Activated CD4-positive, alpha-beta T cell treated with anti-CD3 and anti-CD28 coated beads, Interleukin-2, amount 10 ng/mL, durations not matched to agents 24 days and 14 days (primary cell): ENCODE data around the gene GABBR1. TPM values are rescaled to one million over a fixed set of nuclear protein-coding genes. Genes with fewer than 3 reads are reported as not detected.
A peak's percentile ranks its signal among the peaks of the same experiment; 100 is the strongest.

ENCODE experiments used
- DNase-seq: peaks from one replicate; pipeline ENCODE4 v3.0.0; 2022
- H3K27ac Mint-ChIP-seq: one replicate; pipeline ENCODE4 v1.8.0; 2022; ENCODE audit warnings: mild to moderate bottlenecking, mixed read lengths
- H3K27me3 Mint-ChIP-seq: one replicate; pipeline ENCODE4 v1.8.0; 2022; ENCODE audit warnings: mixed read lengths
- H3K36me3 Mint-ChIP-seq: one replicate; pipeline ENCODE4 v1.8.0; 2022; ENCODE audit warnings: low read depth, mild to moderate bottlenecking, mixed read lengths
- H3K4me1 Mint-ChIP-seq: one replicate; pipeline ENCODE4 v1.8.0; 2021; ENCODE audit warnings: mixed read lengths
- H3K4me3 Mint-ChIP-seq: one replicate; pipeline ENCODE4 v1.8.0; 2022; ENCODE audit warnings: mild to moderate bottlenecking, moderate library complexity, mixed read lengths
- H3K9me3 Mint-ChIP-seq: one replicate; pipeline ENCODE4 v1.8.0; 2021; ENCODE audit warnings: mixed read lengths
- intact Hi-C: fragments of 100-400 bp; cut with micrococcal nuclease; formaldehyde crosslinking; loops from one replicate; pipeline ENCODE4 v1.15.1; 2023
- total RNA-seq: library from RNA; stranded (reverse); gene quantifications from 2 replicates; pipeline ENCODE4 v1.2.3, GENCODE V29; 2022

The GABBR1 gene
- total RNA-seq, 1 donor from 2014 or later, result 20.4 TPM

GRCh38 chr6:29561091-29561490 lies 71.9 kb downstream of the GABBR1 start:
- DNase-seq, result no peak
- Mint-ChIP-seq H3K9me3 (no peaks in the 10 kb centered on the region), H3K27ac (no peak overlapping the region), H3K27me3 (peaks cover 52% of the 10 kb centered on the region), H3K4me1 (peaks cover 6% of the 10 kb centered on the region), H3K4me3 (no peak overlapping the region), H3K36me3 (no peaks in the 10 kb centered on the region)
- intact Hi-C loops, result no loop called here

GRCh38 chr6:29559524-29560287 lies 73.3 kb downstream of the GABBR1 start, which contains the start of gene UBD:
Gene UBD (minus strand): TSS chr6:29559732. CDS start chr6:29559701, 31 bp downstream.
- peaks cover 54% of the 10 kb centered on the region for H3K27me3 Mint-ChIP-seq
- H3K4me3 Mint-ChIP-seq, result no peak within 1 kb of the TSS
- no peak for DNase-seq
- no peaks in the 10 kb centered on the region for H3K9me3 Mint-ChIP-seq
- H3K4me1 Mint-ChIP-seq, result peaks cover 6% of the 10 kb centered on the region
- H3K36me3 Mint-ChIP-seq, result no peaks in the 10 kb centered on the region
- intact Hi-C loops, result no loop called here
- no peak within 1 kb of the TSS for H3K27ac Mint-ChIP-seq

GRCh38 chr6:29558439-29559079 lies 74.4 kb downstream of the GABBR1 start:
- H3K27me3 Mint-ChIP-seq, result peaks cover 65% of the 10 kb centered on the region
- H3K27ac Mint-ChIP-seq, result no peak overlapping the region
- intact Hi-C loops, result no loop called here

DNA sequence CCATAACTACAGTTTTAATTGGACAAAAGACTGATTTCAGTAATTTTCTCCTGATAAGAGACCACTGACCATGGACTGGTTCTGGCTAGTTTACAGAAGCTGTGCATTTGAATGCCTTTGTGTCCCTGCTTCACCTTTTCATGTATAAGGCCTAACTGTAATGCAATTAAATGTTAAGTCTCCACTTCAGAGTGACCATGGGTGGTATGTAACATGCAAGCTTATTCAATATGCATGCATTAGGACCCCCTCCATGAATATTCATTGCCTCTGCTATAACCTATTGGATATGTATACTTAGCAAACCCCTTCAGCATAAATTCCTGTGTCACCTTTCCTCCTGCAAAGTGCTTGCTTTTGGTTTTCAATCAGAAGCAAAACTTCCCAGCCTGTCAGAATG lies 75.7 kb downstream of the GABBR1 start:
- peaks cover 65% of the 10 kb centered on the region for H3K27me3 Mint-ChIP-seq
- no peaks in the 10 kb centered on the region for H3K9me3 Mint-ChIP-seq
- H3K36me3 Mint-ChIP-seq, result no peaks in the 10 kb centered on the region
- H3K27ac Mint-ChIP-seq, result no peak overlapping the region
- no peak overlapping the region for H3K4me3 Mint-ChIP-seq
- DNase-seq, result no peak
- H3K4me1 Mint-ChIP-seq, result peaks cover 13% of the 10 kb centered on the region
- intact Hi-C loops, result no loop called here

More at GRCh38 chr6:29558439-29559079, 74.4 kb downstream of the GABBR1 start:
- Mint-ChIP-seq H3K4me3 (no peak overlapping the region), H3K36me3 (no peaks in the 10 kb centered on the region), H3K4me1 (peaks cover 10% of the 10 kb centered on the region), H3K9me3 (no peaks in the 10 kb centered on the region)
- DNase-seq, result no peak

- no peaks in the 10 kb centered on the region for H3K36me3 Mint-ChIP-seq
- peaks cover 65% of the 10 kb centered on the region for H3K27me3 Mint-ChIP-seq
- DNase-seq, result no peak
- H3K27ac Mint-ChIP-seq, result no peak overlapping the region
- intact Hi-C loops, result no loop called here
- peaks cover 13% of the 10 kb centered on the region for H3K4me1 Mint-ChIP-seq
- no peak overlapping the region for H3K4me3 Mint-ChIP-seq
- H3K9me3 Mint-ChIP-seq, result no peaks in the 10 kb centered on the region
Observed at GRCh38 chr6:29554764-29555163, 78.2 kb downstream of the GABBR1 start.

DNA sequence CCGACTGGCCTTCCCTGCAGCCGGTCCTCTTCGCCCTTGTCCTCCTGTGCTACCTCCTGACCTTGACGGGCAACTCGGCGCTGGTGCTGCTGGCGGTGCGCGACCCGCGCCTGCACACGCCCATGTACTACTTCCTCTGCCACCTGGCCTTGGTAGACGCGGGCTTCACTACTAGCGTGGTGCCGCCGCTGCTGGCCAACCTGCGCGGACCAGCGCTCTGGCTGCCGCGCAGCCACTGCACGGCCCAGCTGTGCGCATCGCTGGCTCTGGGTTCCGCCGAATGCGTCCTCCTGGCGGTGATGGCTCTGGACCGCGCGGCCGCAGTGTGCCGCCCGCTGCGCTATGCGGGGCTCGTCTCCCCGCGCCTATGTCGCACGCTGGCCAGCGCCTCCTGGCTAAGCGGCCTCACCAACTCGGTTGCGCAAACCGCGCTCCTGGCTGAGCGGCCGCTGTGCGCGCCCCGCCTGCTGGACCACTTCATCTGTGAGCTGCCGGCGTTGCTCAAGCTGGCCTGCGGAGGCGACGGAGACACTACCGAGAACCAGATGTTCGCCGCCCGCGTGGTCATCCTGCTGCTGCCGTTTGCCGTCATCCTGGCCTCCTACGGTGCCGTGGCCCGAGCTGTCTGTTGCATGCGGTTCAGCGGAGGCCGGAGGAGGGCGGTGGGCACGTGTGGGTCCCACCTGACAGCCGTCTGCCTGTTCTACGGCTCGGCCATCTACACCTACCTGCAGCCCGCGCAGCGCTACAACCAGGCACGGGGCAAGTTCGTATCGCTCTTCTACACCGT lies 79.5 kb downstream of the GABBR1 start:
- Mint-ChIP-seq H3K27ac (no peak overlapping the region), H3K4me3 (peak overlapping the region; percentile 72), H3K9me3 (no peaks in the 10 kb centered on the region), H3K27me3 (peaks cover 68% of the 10 kb centered on the region), H3K36me3 (no peaks in the 10 kb centered on the region), H3K4me1 (peaks cover 13% of the 10 kb centered on the region)
- intact Hi-C loops, result no loop called here
- DNase-seq, result peak; percentile 70

- Mint-ChIP-seq H3K9me3 (no peaks in the 10 kb centered on the region), H3K27me3 (peaks cover 72% of the 10 kb centered on the region), H3K36me3 (no peaks in the 10 kb centered on the region), H3K4me3 (peak overlapping the region; percentile 14), H3K4me1 (peaks cover 17% of the 10 kb centered on the region), H3K27ac (no peak overlapping the region)
- intact Hi-C loops, result no loop called here
- DNase-seq, result peak; percentile 75
Observed at GRCh38 chr6:29552512-29553051, 80.4 kb downstream of the GABBR1 start.

GRCh38 chr6:29547573-29547972 lies 85.4 kb downstream of the GABBR1 start:
- Mint-ChIP-seq H3K36me3 (no peaks in the 10 kb centered on the region), H3K4me1 (peaks cover 8% of the 10 kb centered on the region), H3K27me3 (peaks cover 42% of the 10 kb centered on the region), H3K27ac (no peak overlapping the region), H3K9me3 (no peaks in the 10 kb centered on the region), H3K4me3 (no peak overlapping the region)
- intact Hi-C loops, result no loop called here
- DNase-seq, result no peak

DNA sequence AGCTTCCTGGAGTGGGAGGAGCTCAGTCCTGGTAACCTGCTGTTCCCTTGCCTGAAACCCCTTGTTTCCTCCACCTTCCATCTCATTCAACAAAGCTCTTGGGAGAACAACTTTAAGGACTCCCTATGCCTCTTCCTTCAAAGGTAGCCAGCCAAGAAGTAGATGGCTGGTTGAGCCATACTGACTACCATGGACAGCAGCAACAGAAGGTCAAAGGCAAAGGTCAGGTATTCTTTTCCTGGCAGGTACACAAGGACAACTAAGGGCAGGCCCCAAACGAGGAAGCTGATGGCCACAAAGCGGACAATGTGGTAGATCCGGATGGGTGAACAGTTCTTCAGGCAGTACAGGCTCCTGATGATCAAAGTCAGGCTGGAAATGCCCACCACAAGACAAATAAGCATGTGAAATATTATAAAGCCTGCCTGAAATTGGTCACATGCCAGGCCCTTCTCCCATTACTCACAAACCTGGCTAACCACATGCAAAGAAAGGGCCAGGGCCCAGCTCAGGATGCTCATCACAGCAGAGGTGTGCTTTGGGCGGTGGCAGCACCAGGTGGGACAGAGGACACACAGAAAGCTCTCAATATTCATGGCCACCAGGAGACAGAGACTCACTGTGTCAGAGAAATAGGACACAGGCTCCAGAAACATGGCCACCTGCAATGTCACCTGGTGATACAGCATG lies 95.1 kb downstream of the GABBR1 start:
- Mint-ChIP-seq H3K4me3 (no peak overlapping the region), H3K36me3 (no peaks in the 10 kb centered on the region), H3K27ac (no peak overlapping the region), H3K9me3 (no peaks in the 10 kb centered on the region), H3K4me1 (no peaks in the 10 kb centered on the region), H3K27me3 (peaks cover 4% of the 10 kb centered on the region)
- intact Hi-C loops, result no loop called here
- no peak for DNase-seq

- H3K9me3 Mint-ChIP-seq, result no peaks in the 10 kb centered on the region
- no peaks in the 10 kb centered on the region for H3K4me1 Mint-ChIP-seq
- no peak overlapping the region for H3K27ac Mint-ChIP-seq
- intact Hi-C loops, result no loop called here
- no peaks in the 10 kb centered on the region for H3K36me3 Mint-ChIP-seq
- H3K4me3 Mint-ChIP-seq, result no peak overlapping the region
- no peaks in the 10 kb centered on the region for H3K27me3 Mint-ChIP-seq
- no peak for DNase-seq
Observed at GRCh38 chr6:29532320-29532951, 100.5 kb downstream of the GABBR1 start.

DNA sequence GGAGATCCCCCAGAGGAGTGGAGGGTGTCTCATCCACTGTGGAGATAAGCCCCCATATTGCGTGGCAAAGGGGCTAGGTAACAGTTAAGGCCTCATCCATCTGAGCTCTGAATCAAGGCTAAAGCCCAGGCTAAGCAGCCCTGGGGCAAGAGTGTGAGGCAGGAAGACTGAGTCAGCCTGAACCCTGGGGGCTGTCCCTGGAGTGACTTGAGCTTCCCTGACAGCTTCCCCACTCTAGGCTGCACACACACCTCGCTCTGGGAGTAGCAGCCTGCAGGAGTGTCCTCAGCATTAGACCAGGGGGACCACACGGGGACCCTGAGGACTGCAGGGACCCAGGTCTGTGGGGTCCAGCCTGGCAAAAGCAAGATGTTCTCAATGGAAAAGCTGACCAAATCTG lies 101.3 kb downstream of the GABBR1 start:
- intact Hi-C loops, result no loop called here
- DNase-seq, result no peak
- H3K27ac Mint-ChIP-seq, result no peak overlapping the region

GRCh38 chr6:29530671-29531310 lies 102.2 kb downstream of the GABBR1 start:
- H3K4me3 Mint-ChIP-seq, result no peak overlapping the region
- no peak overlapping the region for H3K27ac Mint-ChIP-seq
- H3K9me3 Mint-ChIP-seq, result no peaks in the 10 kb centered on the region
- intact Hi-C loops, result no loop called here
- no peaks in the 10 kb centered on the region for H3K4me1 Mint-ChIP-seq
- H3K36me3 Mint-ChIP-seq, result no peaks in the 10 kb centered on the region
- peaks cover 6% of the 10 kb centered on the region for H3K27me3 Mint-ChIP-seq
- no peak for DNase-seq

More for the DNA sequence above, 101.3 kb downstream of the GABBR1 start:
- Mint-ChIP-seq H3K36me3 (no peaks in the 10 kb centered on the region), H3K27me3 (peaks cover 3% of the 10 kb centered on the region), H3K9me3 (no peaks in the 10 kb centered on the region), H3K4me3 (no peak overlapping the region), H3K4me1 (no peaks in the 10 kb centered on the region)

- intact Hi-C loops, result no loop called here
- Mint-ChIP-seq H3K27me3 (peaks cover 13% of the 10 kb centered on the region), H3K9me3 (no peaks in the 10 kb centered on the region), H3K36me3 (no peaks in the 10 kb centered on the region), H3K4me3 (no peak overlapping the region), H3K4me1 (no peaks in the 10 kb centered on the region), H3K27ac (no peak overlapping the region)
- DNase-seq, result no peak
Observed at GRCh38 chr6:29529956-29530355, 103.0 kb downstream of the GABBR1 start.
